OCI-LY1 (cell line): ENCODE results near the gene PLEKHA4.

Source experiments
- H2AFZ ChIP-seq: fragments of 200-600 bp; sonication (generic), shearing (Covaris generic); 2 replicates; pipeline ENCODE4 v1.6.0; 2014; ENCODE audit warnings: antibody characterized with exemption, mild to moderate bottlenecking, low read length
- H3F3A ChIP-seq: fragments of 200-600 bp; sonication (generic), shearing (Covaris generic); 2 replicates; pipeline ENCODE4 v1.6.0; 2014; ENCODE audit warnings: mild to moderate bottlenecking, antibody characterized with exemption, low read length, moderate library complexity; ENCODE audit not compliant: insufficient read depth
- H3K27ac ChIP-seq: fragments of 200-600 bp; sonication (generic); 2 replicates; pipeline ENCODE4 v1.5.1; 2014; ENCODE audit warnings: low read length, mixed run types, mild to moderate bottlenecking, low read depth; ENCODE audit not compliant: poor library complexity, severe bottlenecking
- H3K27me3 ChIP-seq: fragments of 200-600 bp; sonication (generic); 2 replicates; pipeline ENCODE4 v1.6.0; 2014; ENCODE audit warnings: antibody characterized with exemption, mild to moderate bottlenecking, low read length, moderate library complexity; ENCODE audit not compliant: insufficient read depth
- H3K36me3 ChIP-seq: fragments of 200-600 bp; sonication (generic); 2 replicates; pipeline ENCODE4 v1.6.1; 2014; ENCODE audit warnings: mild to moderate bottlenecking, antibody characterized with exemption, low read length, moderate library complexity, mixed read lengths; ENCODE audit not compliant: insufficient read depth
- H3K4me1 ChIP-seq: fragments of 200-600 bp; sonication (generic); 2 replicates; pipeline ENCODE4 v1.5.1; 2014; ENCODE audit warnings: mild to moderate bottlenecking, low read length, moderate library complexity; ENCODE audit not compliant: insufficient read depth, severe bottlenecking
- H3K4me2 ChIP-seq: fragments of 200-600 bp; sonication (generic), shearing (Covaris generic); 2 replicates; pipeline ENCODE4 v1.6.1; 2014; ENCODE audit warnings: low read length
- H3K4me3 ChIP-seq: fragments of 200-600 bp; sonication (generic); 2 replicates; pipeline ENCODE4 v1.5.1; 2014; ENCODE audit warnings: low read length, low read depth, mild to moderate bottlenecking, mixed read lengths; ENCODE audit not compliant: poor library complexity, severe bottlenecking
- H3K79me2 ChIP-seq: fragments of 200-600 bp; shearing (Covaris generic); 2 replicates; pipeline ENCODE4 v1.6.1; 2016; ENCODE audit warnings: mixed run types, low read length, mixed read lengths; ENCODE audit not compliant: insufficient read depth
- H3K9ac ChIP-seq: fragments of 200-600 bp; sonication (generic), shearing (Covaris generic); 2 replicates; pipeline ENCODE4 v1.6.1; 2014; ENCODE audit warnings: mild to moderate bottlenecking, low read length, mixed read lengths
- H3K9me2 ChIP-seq: fragments of 200-600 bp; sonication (generic), shearing (Covaris generic); 2 replicates; pipeline ENCODE4 v1.6.1; 2014; ENCODE audit warnings: low read depth, mild to moderate bottlenecking, low read length, mixed read lengths
- H3K9me3 ChIP-seq: fragments of 200-600 bp; shearing (Covaris generic); 2 replicates; pipeline ENCODE4 v1.6.1; 2014; ENCODE audit warnings: low read length, mixed read lengths
- H4K20me1 ChIP-seq: fragments of 200-600 bp; sonication (generic), shearing (Covaris generic); 2 replicates; pipeline ENCODE4 v1.6.0; 2016; ENCODE audit warnings: mild to moderate bottlenecking, low read length; ENCODE audit not compliant: insufficient read depth
- EZH2 ChIP-seq: fragments of 200-600 bp; sonication (generic), shearing (Covaris generic); IDR thresholded peaks from 2 replicates; pipeline ENCODE4 v1.8.0; 2017; ENCODE audit warnings: borderline replicate concordance, mixed run types, mild to moderate bottlenecking, antibody characterized with exemption, low read length, moderate library complexity, mixed read lengths
- TF ChIP-seq, protein P1 (sequence below): fragments of 200-600 bp; sonication (generic), shearing (Covaris generic); IDR thresholded peaks from 2 replicates; pipeline ENCODE4 v1.5.1; 2017; ENCODE audit warnings: mild to moderate bottlenecking, antibody characterized with exemption, low read length, moderate library complexity, mixed read lengths

The PLEKHA4 gene

DNA sequence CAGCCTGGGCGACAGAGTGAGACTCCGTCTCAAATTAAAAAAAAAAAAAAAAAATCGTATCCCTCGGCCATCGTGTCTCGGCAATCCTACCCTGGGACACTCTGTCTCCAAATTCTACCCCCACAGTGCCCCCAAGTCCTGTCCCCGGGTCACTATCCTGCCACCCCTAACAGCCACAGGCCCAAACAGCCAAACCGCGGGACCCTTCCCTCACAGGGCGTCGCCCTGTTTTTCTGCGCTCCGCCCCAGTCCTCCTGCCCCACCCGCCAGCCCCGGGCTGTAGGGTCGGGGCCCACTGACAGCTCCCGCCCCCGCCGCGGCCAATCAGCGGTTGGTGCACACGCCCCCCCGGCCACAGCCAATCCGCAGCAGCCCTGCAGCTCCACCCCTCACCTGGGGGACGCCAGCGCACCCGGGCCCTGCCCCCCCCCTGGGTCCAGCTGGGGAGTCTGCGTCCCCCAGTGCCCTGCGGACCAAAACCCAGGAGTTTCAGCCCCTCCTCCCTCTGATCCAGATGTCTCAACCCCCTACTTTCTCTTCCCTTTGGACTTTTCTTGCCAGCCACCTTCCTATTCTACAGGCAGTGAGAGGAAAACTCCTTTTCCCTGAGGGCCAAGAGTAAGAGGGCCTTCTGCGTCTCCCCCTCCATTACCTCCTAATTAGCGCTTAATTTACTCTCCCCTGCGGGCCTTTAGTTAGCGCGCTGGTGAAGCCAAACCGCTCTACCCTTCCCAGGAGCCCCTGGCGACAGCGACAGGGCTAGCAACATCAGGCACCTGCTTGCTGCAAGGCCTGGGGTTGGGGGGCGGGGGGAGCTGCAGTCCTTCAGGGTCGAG lies 56.1 kb downstream of the PLEKHA4 start:
- Histone ChIP-seq H2AFZ (no peak overlapping the region), H3K36me3 (no peaks in the 10 kb centered on the region), H3K4me1 (peaks cover 21% of the 10 kb centered on the region), H3K27ac (no peak overlapping the region), H3K9me2 (no peaks in the 10 kb centered on the region), H3K4me3 (peak overlapping the region; percentile 81), H3F3A (no peaks in the 10 kb centered on the region), H3K9me3 (no peaks in the 10 kb centered on the region), H3K9ac (no peak overlapping the region; the same call in 1 of the 2 replicates), H3K27me3 (no peaks in the 10 kb centered on the region), H3K4me2 (peak overlapping the region; percentile 92), H3K79me2 (no peaks in the 10 kb centered on the region), H4K20me1 (no peaks in the 10 kb centered on the region)
- no peak for TF ChIP-seq EZH2
- TF ChIP-seq, protein P1, sequence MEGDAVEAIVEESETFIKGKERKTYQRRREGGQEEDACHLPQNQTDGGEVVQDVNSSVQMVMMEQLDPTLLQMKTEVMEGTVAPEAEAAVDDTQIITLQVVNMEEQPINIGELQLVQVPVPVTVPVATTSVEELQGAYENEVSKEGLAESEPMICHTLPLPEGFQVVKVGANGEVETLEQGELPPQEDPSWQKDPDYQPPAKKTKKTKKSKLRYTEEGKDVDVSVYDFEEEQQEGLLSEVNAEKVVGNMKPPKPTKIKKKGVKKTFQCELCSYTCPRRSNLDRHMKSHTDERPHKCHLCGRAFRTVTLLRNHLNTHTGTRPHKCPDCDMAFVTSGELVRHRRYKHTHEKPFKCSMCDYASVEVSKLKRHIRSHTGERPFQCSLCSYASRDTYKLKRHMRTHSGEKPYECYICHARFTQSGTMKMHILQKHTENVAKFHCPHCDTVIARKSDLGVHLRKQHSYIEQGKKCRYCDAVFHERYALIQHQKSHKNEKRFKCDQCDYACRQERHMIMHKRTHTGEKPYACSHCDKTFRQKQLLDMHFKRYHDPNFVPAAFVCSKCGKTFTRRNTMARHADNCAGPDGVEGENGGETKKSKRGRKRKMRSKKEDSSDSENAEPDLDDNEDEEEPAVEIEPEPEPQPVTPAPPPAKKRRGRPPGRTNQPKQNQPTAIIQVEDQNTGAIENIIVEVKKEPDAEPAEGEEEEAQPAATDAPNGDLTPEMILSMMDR, result no peak

DNA sequence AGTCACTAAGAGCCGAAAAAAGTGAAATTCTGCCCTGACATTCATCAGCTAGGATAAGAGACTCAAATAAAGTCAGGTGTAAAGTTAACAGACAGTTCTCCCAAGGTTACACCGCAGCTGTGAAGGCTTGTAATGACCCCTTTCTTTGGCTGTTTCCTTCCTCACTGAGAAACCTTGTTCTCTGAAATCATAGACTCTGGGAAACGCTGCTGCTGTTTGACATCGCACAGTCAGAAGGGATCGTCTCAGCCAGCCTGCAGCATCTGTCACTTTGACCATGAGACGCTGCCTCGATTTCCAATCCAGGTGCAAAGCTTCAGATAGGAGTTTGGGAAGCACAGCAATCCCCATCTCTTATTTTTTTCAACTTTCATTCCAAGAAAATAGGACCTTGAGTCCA lies 58.3 kb downstream of the PLEKHA4 start:
- H3K4me2 ChIP-seq, result peak overlapping the region; percentile 92

DNA sequence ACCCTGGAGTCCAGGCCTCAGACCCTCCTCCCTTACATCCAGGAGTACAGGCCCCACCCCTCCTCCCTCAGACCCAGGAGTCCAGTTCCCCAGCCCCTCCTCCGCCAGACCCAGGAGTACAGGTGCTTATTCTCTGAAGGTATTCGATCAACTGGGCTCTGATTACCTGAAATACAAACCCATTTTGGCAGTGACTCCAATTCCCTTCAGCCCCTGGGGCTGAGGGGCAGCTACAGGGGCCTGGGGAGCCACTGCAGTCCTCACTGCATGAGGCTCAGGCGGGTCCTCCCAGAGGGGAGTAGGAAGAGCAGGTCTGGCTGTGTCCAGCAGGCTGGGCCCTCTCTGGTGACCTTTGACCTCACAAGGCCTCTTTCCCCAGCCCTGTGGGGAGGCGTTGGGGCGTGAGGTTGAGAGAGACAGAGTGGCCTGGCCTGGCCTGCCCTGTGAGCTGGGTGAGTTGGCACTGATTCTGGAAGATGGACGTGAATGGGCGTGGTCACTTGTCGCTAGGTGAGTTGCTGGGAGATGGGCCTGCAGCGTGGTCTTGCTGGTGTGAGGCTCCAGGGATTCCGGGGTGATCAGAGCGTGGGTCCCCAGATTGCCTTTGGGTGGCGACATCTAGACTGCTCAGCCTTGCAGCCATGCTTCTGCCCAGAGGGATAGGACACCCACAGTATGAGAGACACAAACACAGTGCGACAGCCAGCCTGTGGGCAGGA lies 60.7 kb downstream of the PLEKHA4 start:
- Histone ChIP-seq H3K9ac (no peak overlapping the region), H3K36me3 (peaks cover 8% of the 10 kb centered on the region; the same call in 1 of the 2 replicates), H3K9me3 (no peaks in the 10 kb centered on the region), H3F3A (no peaks in the 10 kb centered on the region), H2AFZ (no peak overlapping the region), H3K27me3 (no peaks in the 10 kb centered on the region), H3K79me2 (no peaks in the 10 kb centered on the region), H3K4me3 (no peak overlapping the region), H4K20me1 (no peaks in the 10 kb centered on the region), H3K4me2 (no peak overlapping the region), H3K9me2 (no peaks in the 10 kb centered on the region), H3K27ac (no peak overlapping the region), H3K4me1 (peaks cover 20% of the 10 kb centered on the region)
- TF ChIP-seq EZH2, result no peak
- TF ChIP-seq, protein P1, result no peak

More for the DNA sequence above, 58.3 kb downstream of the PLEKHA4 start:
- Histone ChIP-seq H3K9me2 (no peaks in the 10 kb centered on the region), H3K4me1 (peaks cover 21% of the 10 kb centered on the region), H2AFZ (no peak overlapping the region), H3K27ac (peak overlapping the region; percentile 67), H3K9ac (peak overlapping the region; percentile 94), H3K36me3 (peaks cover 4% of the 10 kb centered on the region; the same call in 1 of the 2 replicates), H4K20me1 (no peaks in the 10 kb centered on the region), H3K79me2 (no peaks in the 10 kb centered on the region), H3K4me3 (peak overlapping the region; percentile 81), H3K9me3 (no peaks in the 10 kb centered on the region), H3F3A (no peaks in the 10 kb centered on the region), H3K27me3 (no peaks in the 10 kb centered on the region)
- TF ChIP-seq, protein P1, result no peak
- TF ChIP-seq EZH2, result no peak
